Right cardiac atrium (tissue), 5 donors: ENCODE measurements around the gene TRAPPC1. TPM values are rescaled to one million over a fixed set of nuclear protein-coding genes. Genes with fewer than 3 reads are reported as not detected.

ENCODE experiments used
- ATAC-seq, 2 donors: fragments of 200-7000 bp; cut with Tn5 transposase; one replicate each; pipeline versions ENCODE4 v1.8.0 to v1.9.1; 2020; ENCODE audit warnings: moderate library complexity in 2 of 2, mild to moderate bottlenecking in 1 of 2
- DNase-seq, 3 donors: peaks; one replicate each; pipeline ENCODE4 v3.0.0-alpha.2; 2020
- H3K27ac ChIP-seq: one replicate; pipeline ENCODE4 v1.5.1; 2013; ENCODE audit warnings: mild to moderate bottlenecking, low read length, control low read depth, moderate library complexity
- H3K27me3 ChIP-seq: one replicate; pipeline ENCODE4 v1.6.1; 2013; ENCODE audit not compliant: control insufficient read depth, insufficient read depth
- H3K4me1 ChIP-seq: one replicate; pipeline ENCODE4 v1.6.1; 2013; ENCODE audit warnings: low read length; ENCODE audit not compliant: control insufficient read depth, insufficient read depth
- H3K4me3 ChIP-seq: one replicate; pipeline ENCODE4 v1.5.1; 2013; ENCODE audit warnings: low read length, control low read depth
- H3K9me3 ChIP-seq: one replicate; pipeline ENCODE4 v1.6.1; 2013; ENCODE audit warnings: low read length; ENCODE audit not compliant: control insufficient read depth
- WGBS: extraction: QIAGEN DNeasy Blood & Tissue Kit; methylation state at CpG from one replicate; pipeline ENCODE4 v1.1.7; 2013; 5-methylcytosine and 5-hydroxymethylcytosine counted together
- intact Hi-C, 4 donors: fragments of 100-400 bp; cut with DNase I; formaldehyde crosslinking; loops; one replicate each; pipeline versions ENCODE4 v1.11.0 to v1.14.0; 2022 to 2023
- polyA plus RNA-seq: library from polyadenylated mRNA; stranded (reverse); fragments of 200-250 nt; gene quantifications from one replicate; pipeline ENCODE4 v1.2.3, GENCODE V29; 2013
- total RNA-seq, 4 donors: library from RNA; stranded (reverse); fragmentation: NEBNext Ultra II Directional; extraction: Animal tissue kit (Norgen Biotek cat#: 25700); gene quantifications; one replicate each; pipeline ENCODE4 v1.2.1, GENCODE V29; 2021
- donor health status: healthy with polysubstance abuse.
- donor health status: DM: no; HTN: yes; CAD: no.
- donor health status: DM: no; HTN: no; CAD: no.
- donor health status: DM: no; HTN: yes; CAD: no; lungs with severe emphysema.
- donor health status: DM: yes; HTN: yes; CAD: no.

Gene TRAPPC1
- total and polyA plus RNA-seq, 5 donors, result 73.4 to 135 (median 107) TPM

GRCh38 chr17:7940034-7940433, 8.3 kb upstream of the TRAPPC1 start:
- no peaks in the 10 kb centered on the region for H3K27me3 ChIP-seq
- no peaks in the 10 kb centered on the region for H3K9me3 ChIP-seq
- no peak overlapping the region for H3K27ac ChIP-seq
- no peak overlapping the region for H3K4me3 ChIP-seq
- DNase-seq, result no peak
- intact Hi-C loops, result no loop called here
- ATAC-seq, result no peak
- no peaks in the 10 kb centered on the region for H3K4me1 ChIP-seq
- 96% methylated on average over 4 of the region's 4 CpGs for WGBS

GRCh38 chr17:7935859-7936258, 4.1 kb upstream of the TRAPPC1 start:
- DNase-seq (no peak), ATAC-seq (no peak)
- Histone ChIP-seq H3K27ac (no peak overlapping the region), H3K4me3 (no peak overlapping the region), H3K9me3 (no peaks in the 10 kb centered on the region), H3K4me1 (peaks cover 1% of the 10 kb centered on the region), H3K27me3 (no peaks in the 10 kb centered on the region)
- intact Hi-C loops, result no loop called here

DNA sequence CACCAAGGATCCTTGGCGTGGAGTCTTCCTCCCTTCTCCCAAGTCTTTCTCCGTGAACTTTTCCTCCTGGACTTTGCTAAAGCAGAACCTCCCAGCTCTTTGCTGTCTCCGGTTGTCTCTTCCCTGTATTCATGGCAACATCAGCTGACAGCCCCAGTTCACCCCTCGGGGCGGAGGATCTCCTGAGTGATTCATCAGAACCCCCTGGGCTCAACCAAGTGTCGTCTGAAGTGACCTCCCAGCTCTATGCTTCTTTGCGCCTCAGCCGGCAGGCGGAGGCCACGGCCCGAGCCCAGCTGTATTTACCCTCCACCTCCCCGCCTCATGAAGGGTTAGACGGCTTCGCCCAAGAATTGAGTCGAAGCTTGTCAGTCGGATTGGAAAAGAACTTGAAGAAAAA, 1.2 kb upstream of the TRAPPC1 start:
- Histone ChIP-seq H3K9me3 (no peaks in the 10 kb centered on the region), H3K27ac (no peak overlapping the region), H3K4me3 (peak overlapping the region; percentile 54), H3K27me3 (no peaks in the 10 kb centered on the region), H3K4me1 (peaks cover 2% of the 10 kb centered on the region)
- peak in 2 of 3 donors; percentile 39 to 59 for DNase-seq
- ATAC-seq, result no peak
- 9% methylated on average over 16 of the region's 16 CpGs for WGBS
- intact Hi-C loops, result no loop called here

GRCh38 chr17:7932483-7932891, 741 bp upstream of the TRAPPC1 start:
- under 1% methylated on average over 17 of the region's 17 CpGs for WGBS
- H3K4me3 ChIP-seq, result peak overlapping the region; percentile 54
- DNase-seq (peak; percentile 32 to 65 (median 62)), ATAC-seq (peak; percentile 12 to 44)
- no peaks in the 10 kb centered on the region for H3K27me3 ChIP-seq
- peaks cover 2% of the 10 kb centered on the region for H3K4me1 ChIP-seq
- no peaks in the 10 kb centered on the region for H3K9me3 ChIP-seq
- intact Hi-C loops, result no loop called here
- H3K27ac ChIP-seq, result peak overlapping the region; percentile 24

GRCh38 chr17:7930841-7931631, 710 bp downstream of the TRAPPC1 start:
- H3K4me1 ChIP-seq, result peaks cover 2% of the 10 kb centered on the region
- H3K9me3 ChIP-seq, result no peaks in the 10 kb centered on the region
- WGBS, result 37% methylated on average over 20 of the region's 20 CpGs
- H3K27ac ChIP-seq, result no peak overlapping the region
- no peaks in the 10 kb centered on the region for H3K27me3 ChIP-seq
- intact Hi-C loops, result no loop called here
- DNase-seq (peak in 1 of 3 donors; percentile 38), ATAC-seq (no peak)
- H3K4me3 ChIP-seq, result peak overlapping the region; percentile 72

- no peak within 1 kb of the TSS for H3K4me3 ChIP-seq
- DNase-seq (peak; percentile 66 to 84 (median 82)), ATAC-seq (no peak)
Observed at GRCh38 chr17:7929158-7930023, 2.4 kb downstream of the TRAPPC1 start, which contains the start of gene KCNAB3. Gene KCNAB3, minus strand, starts transcription at chr17:7929856. Its CDS starts 421 bp downstream, at chr17:7929435.

DNA sequence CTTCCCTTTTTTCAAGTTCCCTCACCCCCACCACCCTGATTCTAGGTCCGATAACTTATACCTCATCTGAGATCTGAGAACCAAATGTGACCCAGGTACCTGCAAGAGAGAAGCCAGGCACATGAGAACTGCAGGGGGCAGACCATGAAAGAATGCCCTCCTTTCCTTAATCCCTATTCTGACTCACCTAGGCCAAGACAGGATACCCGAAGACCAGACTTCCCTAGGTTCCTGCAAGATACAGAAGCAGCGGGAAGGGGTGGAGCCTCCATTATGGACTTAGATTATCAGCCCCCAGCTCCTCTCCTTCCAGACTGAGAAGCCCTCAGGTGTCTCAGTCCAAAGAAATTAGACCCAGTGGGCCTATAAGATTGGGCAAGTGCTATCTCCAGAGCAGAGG, 4.2 kb downstream of the TRAPPC1 start:
- no peak overlapping the region for H3K4me3 ChIP-seq
- ATAC-seq (no peak), DNase-seq (no peak)
- WGBS, result 75% methylated on average over 3 of the region's 3 CpGs
- no peaks in the 10 kb centered on the region for H3K27me3 ChIP-seq
- peaks cover 6% of the 10 kb centered on the region for H3K4me1 ChIP-seq
- H3K27ac ChIP-seq, result no peak overlapping the region
- intact Hi-C loops, result no loop called here
- no peaks in the 10 kb centered on the region for H3K9me3 ChIP-seq

More at GRCh38 chr17:7929158-7930023, 2.4 kb downstream of the TRAPPC1 start, which contains the start of gene KCNAB3:
- WGBS, result 38% methylated on average over 67 of the region's 67 CpGs
- H3K9me3 ChIP-seq, result no peaks in the 10 kb centered on the region
- no peak within 1 kb of the TSS for H3K27ac ChIP-seq
- no peaks in the 10 kb centered on the region for H3K27me3 ChIP-seq
- intact Hi-C loops, result no loop called here
- H3K4me1 ChIP-seq, result peaks cover 2% of the 10 kb centered on the region

- H3K27me3 ChIP-seq, result no peaks in the 10 kb centered on the region
- DNase-seq (peak; percentile 88 to 96 (median 96)), ATAC-seq (peak; percentile 92)
- intact Hi-C loops, result loop anchor here in 1 of 4 donors (5.0 kb wide), 1 partner anchor 64 kb away; no protein-coding TSS in a partner anchor
- H3K9me3 ChIP-seq, result no peaks in the 10 kb centered on the region
- WGBS, result 18% methylated on average over 45 of the region's 45 CpGs
- peak overlapping the region; percentile 68 for H3K4me3 ChIP-seq
- H3K27ac ChIP-seq, result peak overlapping the region; percentile 41
- peaks cover 4% of the 10 kb centered on the region for H3K4me1 ChIP-seq
Observed at GRCh38 chr17:7922845-7923628, 8.7 kb downstream of the TRAPPC1 start.

DNA sequence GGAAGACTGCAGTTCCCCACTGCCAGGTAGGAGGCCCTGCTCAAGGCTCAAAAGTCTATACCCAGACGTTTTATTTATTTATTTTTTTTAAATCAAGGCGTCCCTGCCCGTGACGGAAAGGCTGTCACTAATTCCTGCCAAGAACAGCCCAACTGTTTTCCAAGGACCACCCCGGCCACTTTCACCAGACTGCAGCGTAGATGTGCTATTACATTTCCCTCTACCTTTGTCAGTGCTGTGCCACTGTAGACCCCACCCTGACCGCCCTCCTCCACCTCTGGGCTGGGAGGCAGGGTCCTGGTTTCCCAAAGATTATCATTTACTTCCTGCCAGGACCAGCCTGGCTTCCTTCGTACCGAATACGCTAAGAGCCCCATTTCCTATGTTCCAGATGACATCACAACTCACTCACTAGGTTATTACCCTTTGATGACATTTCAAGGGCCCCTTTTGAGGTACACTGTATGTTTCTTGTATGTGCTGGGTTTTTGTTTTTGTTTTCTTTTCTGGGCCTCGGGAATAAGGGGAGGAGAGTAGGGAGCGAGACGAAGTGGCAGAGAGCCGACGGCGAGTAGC, 9.4 kb downstream of the TRAPPC1 start:
- Histone ChIP-seq H3K4me1 (peaks cover 4% of the 10 kb centered on the region), H3K4me3 (peak overlapping the region; percentile 68), H3K27ac (peak overlapping the region; percentile 30), H3K9me3 (no peaks in the 10 kb centered on the region), H3K27me3 (no peaks in the 10 kb centered on the region)
- peak; percentile 12 to 24 for ATAC-seq
- DNase-seq, result no peak
- intact Hi-C loops, result loop anchor here in 1 of 4 donors (5.0 kb wide), 1 partner anchor 65 kb away; no protein-coding TSS in a partner anchor
- WGBS, result 23% methylated on average over 16 of the region's 16 CpGs

DNA sequence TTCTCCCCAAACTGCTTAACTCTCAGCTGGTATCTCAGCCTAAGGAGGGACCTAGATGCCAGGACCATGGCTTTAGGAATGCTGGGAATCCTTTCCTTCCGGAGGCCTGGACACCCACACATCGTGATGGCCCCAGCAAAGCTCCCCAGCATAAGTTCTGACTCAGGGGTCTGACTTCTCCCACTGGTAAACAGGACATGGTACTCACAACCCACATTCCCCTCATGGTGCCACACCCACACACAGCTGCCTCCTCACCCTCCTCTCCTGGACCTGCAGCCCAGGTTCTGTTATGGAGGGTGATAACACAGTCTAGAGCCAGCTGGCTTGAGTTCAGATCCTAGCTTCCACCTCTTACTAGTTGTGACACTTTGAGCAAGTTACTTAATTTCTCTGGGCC, 14.9 kb downstream of the TRAPPC1 start:
- intact Hi-C loops, result no loop called here
- ATAC-seq (no peak), DNase-seq (no peak)
- H3K9me3 ChIP-seq, result no peaks in the 10 kb centered on the region
- H3K4me1 ChIP-seq, result peaks cover 5% of the 10 kb centered on the region
- H3K27me3 ChIP-seq, result no peaks in the 10 kb centered on the region
- WGBS, result 55% methylated on average over 2 of the region's 2 CpGs
- no peak overlapping the region for H3K4me3 ChIP-seq
- no peak overlapping the region for H3K27ac ChIP-seq
